ENCODE results near the gene ZSWIM1.
"Not testable (repeated sequence)": the region's sequence is repeated elsewhere in the genome, so short reads cannot be mapped to it uniquely, and the experiment has no call there.

ZSWIM1 gene

GRCh38 chr20:45853484-45853883 is 27.5 kb upstream of the ZSWIM1 start:
- DNase-seq (ENCODE audit: low read depth in 2 of 2, low spot score in 1 of 2): no peak

DNA sequence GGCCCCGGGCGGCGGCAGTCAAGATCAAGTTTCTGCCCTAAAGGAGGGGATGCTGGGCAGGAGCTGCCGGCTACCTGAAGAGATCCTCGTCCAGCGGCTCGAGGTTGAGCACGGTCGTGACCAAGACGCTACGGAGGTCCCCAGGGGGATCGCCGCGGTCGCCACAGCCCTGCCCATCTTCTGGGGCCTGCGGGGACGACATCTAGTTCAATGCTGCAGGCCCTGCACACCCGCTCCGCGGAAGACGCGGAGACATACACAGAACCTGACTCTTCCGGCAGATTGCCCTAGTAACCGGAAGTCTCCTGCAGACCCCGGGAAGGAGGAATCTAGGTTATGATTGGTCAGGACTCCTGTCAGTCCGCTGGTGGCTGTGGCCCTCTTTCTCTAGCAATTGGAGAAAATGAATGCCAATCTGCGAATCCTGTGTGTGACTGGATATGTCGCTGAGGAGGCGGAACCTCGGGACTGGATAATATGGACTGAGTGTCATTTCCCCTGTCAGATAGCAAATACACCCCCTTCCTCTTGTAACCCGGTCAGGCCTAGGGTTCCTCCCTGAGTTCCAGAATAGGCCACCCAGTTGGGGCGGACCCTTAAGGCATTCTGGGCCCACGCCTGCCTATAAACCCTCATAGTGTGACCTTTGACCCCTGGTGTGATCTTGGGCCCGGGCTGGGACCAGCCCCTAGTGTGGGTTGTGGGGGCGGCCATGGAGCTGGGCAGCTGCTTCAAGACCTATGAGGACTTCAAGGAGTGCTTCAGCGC is 23.7 kb upstream of the ZSWIM1 start, which contains the start of the genes ACOT8 and ZSWIM3:
Gene ACOT8 (minus strand): TSS at position 279 of the 768 bp plus-strand sequence. CDS start 77 bp downstream, at position 202.
Gene ZSWIM3 (plus strand): TSS at position 501 of the 768 bp plus-strand sequence. CDS start 212 bp downstream, at position 713.
- peak; percentile 59 to 79 for DNase-seq (ENCODE audit: low read depth in 2 of 2, low spot score in 1 of 2)

GRCh38 chr20:45857882-45858216 is 23.2 kb upstream of the ZSWIM1 start:
- peak in 1 of 2 donors; percentile 8 for DNase-seq (ENCODE audit: low read depth in 2 of 2, low spot score in 1 of 2)

DNA sequence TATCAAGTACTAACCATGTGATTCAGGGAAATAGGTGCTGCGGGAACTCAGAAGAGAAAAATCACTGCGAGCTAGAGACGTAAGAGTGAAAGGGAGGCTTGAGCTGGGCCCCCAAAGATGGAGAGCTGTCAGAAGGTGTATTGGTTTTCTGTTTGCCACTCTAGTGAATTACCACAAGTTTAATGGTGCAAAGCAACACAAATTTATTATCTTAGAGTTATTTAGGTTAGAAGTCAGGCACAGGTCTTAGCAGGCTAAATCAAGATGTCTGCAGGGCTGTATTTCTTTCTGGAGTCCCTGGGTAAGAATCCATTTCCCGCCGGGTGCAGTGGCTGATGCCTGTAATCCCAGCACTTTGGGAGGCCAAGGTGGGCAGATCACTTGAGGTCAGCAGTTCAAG is 21.1 kb upstream of the ZSWIM1 start:
- no peak for DNase-seq (ENCODE audit: low read depth in 2 of 2, low spot score in 1 of 2)

- no peak for DNase-seq (ENCODE audit: low read depth in 2 of 2, low spot score in 1 of 2)
Measured at GRCh38 chr20:45860560-45861220, 20.3 kb upstream of the ZSWIM1 start.

- no peak for DNase-seq (ENCODE audit: low read depth in 2 of 2, low spot score in 1 of 2)
Measured at GRCh38 chr20:45861221-45862075, 19.6 kb upstream of the ZSWIM1 start.

DNA sequence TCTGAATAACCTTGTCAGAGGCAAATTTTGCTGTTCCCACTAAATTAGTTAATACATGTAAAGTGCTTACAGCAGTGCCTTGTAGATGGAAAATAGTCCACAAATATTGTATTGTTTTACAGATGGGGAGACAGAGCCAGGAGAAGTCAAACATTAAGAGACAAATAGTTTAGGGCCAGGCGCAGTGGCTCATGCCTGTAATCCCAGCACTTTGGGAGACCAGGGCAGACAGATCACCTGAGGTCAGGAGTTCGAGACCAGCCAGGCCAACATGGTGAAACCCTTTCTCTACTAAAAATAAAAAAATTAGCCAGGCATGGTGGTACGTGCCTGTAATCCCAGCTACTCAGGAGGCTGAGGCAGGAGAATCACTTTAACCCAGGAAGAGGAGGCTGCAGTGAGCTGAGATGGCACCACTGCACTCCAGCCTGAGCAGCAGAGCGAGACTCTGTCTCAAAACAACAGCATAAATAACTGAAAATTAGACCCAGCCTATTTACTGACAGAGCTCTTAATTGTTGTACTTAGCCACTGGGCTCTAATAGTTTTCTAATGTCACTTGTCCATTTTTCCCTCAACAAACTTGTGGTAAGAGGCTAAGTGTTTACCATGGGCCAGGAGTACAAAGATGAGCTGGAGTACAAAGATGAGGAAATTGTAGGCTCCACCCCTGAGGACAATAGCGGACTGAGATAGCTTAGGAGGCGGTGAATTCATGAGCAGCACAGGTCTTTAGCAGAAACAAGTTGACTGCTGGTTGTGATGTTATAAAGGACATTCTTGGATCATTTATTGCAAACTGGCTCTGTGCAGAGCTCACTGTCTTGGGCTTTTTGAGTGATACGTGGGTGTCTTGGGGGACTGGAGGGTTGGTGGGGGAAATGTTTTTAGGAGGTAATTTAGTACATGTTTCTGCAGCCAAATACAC is 17.2 kb upstream of the ZSWIM1 start:
- no peak for DNase-seq (ENCODE audit: low read depth in 2 of 2, low spot score in 1 of 2)

GRCh38 chr20:45866454-45866853 is 14.6 kb upstream of the ZSWIM1 start:
- DNase-seq (ENCODE audit: low read depth in 2 of 2, low spot score in 1 of 2): no peak

GRCh38 chr20:45867136-45867818 is 13.8 kb upstream of the ZSWIM1 start:
- no peak for DNase-seq (ENCODE audit: low read depth in 2 of 2, low spot score in 1 of 2)

DNA sequence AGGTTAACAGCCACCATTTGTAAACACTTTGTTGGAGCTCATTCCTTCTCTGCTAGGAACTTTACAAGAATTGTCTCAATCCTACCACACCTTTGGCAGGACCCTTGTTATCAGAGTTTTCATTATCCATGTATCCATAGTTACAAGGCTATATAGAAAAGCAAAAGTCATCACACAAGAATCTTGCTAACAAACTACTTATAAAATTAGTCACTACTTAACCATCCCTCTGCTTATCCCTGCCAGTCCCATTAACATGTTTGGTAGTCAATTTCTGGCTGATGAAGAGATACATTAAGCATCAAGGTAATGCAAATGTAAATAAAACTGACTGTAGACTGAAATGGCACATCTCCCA is 13.2 kb upstream of the ZSWIM1 start:
- DNase-seq (ENCODE audit: low read depth in 2 of 2, low spot score in 1 of 2): no peak

GRCh38 chr20:45872626-45873025 is 8.4 kb upstream of the ZSWIM1 start:
- DNase-seq (ENCODE audit: low read depth in 2 of 2, low spot score in 1 of 2): no peak

GRCh38 chr20:45873409-45874103 is 7.5 kb upstream of the ZSWIM1 start:
- no peak for DNase-seq (ENCODE audit: low read depth in 2 of 2, low spot score in 1 of 2)

GRCh38 chr20:45874104-45874481 is 6.9 kb upstream of the ZSWIM1 start:
- not testable (repeated sequence) for DNase-seq (ENCODE audit: low read depth in 2 of 2, low spot score in 1 of 2)

GRCh38 chr20:45874576-45874975 is 6.5 kb upstream of the ZSWIM1 start:
- no peak for DNase-seq (ENCODE audit: low read depth in 2 of 2, low spot score in 1 of 2)

- no peak for DNase-seq (ENCODE audit: low read depth in 2 of 2, low spot score in 1 of 2)
Measured at GRCh38 chr20:45878076-45878761, 2.8 kb upstream of the ZSWIM1 start.

- no peak for DNase-seq (ENCODE audit: low read depth in 2 of 2, low spot score in 1 of 2)
Measured at GRCh38 chr20:45882469-45883099, 1.6 kb downstream of the ZSWIM1 start.

DNA sequence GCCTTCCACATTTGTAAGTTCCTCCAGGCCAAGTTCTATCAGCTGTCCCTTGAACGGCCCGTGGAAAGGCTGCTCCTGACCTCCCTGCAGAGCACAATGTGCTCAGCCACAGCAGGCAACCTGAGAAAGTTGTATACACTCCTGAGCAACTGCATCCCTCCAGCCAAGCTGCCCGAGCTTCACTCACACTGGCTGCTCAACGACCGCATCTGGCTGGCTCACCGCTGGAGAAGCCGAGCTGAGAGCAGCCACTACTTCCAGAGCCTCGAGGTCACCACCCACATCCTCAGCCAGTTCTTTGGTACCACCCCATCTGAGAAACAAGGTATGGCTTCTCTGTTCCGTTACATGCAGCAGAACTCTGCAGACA is 2.1 kb downstream of the ZSWIM1 start:
- no peak for DNase-seq (ENCODE audit: low read depth in 2 of 2, low spot score in 1 of 2)

DNA sequence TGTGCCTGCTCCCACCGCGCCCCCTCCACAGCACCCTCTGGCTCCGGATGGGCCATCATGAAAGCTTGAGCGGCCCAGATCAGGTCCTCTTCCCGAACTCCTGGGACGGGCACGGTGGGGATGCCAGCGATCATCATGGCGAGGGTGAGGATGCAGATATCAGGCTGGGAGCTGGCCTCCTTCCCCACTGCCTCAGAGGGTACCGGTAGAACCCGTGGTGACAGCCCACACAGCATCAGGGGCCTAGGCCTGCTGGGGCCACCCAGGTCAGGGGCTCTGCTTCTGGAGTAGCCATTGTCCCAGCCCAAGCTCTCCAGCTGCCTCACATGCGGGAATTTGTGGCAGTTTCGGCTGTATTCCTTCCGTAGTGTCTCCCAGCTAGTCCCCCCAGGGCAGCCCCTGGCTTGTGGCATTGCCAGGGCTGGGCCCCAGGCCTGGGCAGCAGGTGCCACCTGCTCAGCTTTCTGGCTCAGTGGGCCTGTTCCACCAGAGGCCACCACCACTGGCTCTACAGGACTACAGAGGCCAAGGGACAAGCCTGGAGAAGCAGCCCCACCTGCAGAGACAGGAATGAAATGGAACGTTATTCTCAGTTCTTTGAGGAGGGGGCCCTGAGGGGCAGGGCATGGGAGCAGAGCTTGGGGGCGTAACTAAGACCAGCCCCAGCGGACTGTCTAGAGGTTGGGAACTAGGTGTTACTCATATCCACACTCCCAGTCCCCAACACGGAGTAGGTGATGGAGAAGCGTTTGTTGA is 5.7 kb downstream of the ZSWIM1 start:
- DNase-seq (ENCODE audit: low read depth in 2 of 2, low spot score in 1 of 2): no peak

Measured in stimulated activated CD8-positive, alpha-beta memory T cell treated with anti-CD3 and anti-CD28 coated beads, Interleukin-4, amount 100 ng/mL, for 1 hour (primary cell).